Measurements from ENCODE around the gene PHACTR3. TPM values are rescaled to one million over a fixed set of nuclear protein-coding genes. Genes with fewer than 3 reads are reported as not detected.

PHACTR3 gene
- total RNA-seq, 2 donors from 2014 or later = 0.13 TPM; not detected in 1

DNA sequence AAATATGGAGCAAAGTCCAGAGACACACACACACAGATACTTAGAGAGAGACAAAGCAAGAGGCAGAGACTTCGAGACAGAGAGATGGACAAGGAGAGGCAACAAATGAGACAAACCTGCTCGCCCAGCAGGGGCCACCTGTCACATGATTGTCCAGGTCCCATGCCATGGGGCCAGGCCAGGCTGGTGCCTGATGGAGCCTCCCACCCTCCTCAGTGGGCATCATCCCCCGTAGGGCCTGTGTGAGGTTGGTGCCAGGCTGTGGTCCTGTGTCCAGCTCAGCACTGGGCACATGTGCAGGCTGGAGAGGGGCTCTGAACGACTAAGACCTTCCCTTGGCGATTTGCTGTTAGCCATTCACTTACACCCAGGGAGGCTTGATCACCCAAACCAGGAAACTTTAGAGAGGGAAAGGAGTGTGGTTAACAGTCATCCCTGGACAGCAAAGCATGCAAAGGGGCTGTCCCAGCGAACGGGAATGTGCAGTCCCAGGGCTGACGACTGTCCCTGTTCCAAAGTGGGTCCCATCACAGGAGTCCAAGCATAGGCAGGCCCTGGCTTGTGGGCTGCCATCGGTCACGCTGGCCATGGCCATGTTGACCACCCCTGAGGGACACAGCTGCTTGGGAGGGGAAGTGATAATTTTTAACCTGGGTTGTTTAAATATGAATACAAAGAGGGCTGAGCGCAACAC, 38.4 kb upstream of the PHACTR3 start:
- no peak for DNase-seq

DNA sequence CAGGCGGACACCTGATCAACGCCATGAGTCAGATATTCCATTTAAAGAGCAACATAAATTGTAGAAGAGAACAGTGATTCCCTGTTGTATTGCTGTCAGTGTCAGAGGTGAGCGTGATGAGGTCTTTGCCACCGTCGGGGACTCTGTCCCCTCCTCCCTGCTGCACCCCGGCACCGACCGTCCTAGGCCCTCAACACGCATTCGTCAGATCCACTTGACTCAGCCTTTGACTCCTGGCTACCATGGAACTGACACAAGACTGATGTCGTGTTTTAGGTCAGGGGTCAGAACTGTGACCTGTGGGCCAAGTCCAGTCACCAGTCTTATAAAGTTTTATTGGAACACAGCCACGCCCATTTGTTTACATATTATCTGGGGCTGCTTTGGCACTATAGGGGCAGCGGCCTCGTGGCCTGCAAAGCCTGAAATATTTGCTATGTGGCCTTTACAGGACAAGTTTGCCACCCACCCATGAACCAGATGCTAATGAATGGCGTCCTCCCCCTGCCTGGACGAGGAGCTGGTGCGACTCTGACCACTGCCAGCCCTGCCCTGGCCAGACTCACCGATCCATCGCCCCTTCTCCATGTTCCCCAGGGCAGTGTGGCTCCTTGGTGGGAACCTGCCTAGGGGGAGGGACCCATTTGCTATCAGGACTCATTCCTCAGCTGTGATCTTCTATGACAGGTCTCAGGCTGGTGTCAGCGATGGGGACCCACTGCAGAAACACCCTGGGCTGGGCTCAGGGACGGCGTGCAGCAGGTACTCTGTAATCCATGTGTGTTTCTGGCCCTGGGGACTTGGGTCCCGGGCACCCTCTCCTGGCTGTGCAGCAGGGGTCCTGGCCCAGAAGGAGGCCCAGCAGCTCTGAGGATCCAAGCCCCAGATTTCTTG, 37.5 kb upstream of the PHACTR3 start:
- H3K4me3 Mint-ChIP-seq = no peak overlapping the region
- peaks cover 36% of the 10 kb centered on the region for H3K27me3 Mint-ChIP-seq (ENCODE audit: insufficient read depth)
- H3K36me3 Mint-ChIP-seq (ENCODE audit: low read depth) = no peaks in the 10 kb centered on the region
- peaks cover 5% of the 10 kb centered on the region for H3K4me1 Mint-ChIP-seq
- TF ChIP-seq, protein P1, sequence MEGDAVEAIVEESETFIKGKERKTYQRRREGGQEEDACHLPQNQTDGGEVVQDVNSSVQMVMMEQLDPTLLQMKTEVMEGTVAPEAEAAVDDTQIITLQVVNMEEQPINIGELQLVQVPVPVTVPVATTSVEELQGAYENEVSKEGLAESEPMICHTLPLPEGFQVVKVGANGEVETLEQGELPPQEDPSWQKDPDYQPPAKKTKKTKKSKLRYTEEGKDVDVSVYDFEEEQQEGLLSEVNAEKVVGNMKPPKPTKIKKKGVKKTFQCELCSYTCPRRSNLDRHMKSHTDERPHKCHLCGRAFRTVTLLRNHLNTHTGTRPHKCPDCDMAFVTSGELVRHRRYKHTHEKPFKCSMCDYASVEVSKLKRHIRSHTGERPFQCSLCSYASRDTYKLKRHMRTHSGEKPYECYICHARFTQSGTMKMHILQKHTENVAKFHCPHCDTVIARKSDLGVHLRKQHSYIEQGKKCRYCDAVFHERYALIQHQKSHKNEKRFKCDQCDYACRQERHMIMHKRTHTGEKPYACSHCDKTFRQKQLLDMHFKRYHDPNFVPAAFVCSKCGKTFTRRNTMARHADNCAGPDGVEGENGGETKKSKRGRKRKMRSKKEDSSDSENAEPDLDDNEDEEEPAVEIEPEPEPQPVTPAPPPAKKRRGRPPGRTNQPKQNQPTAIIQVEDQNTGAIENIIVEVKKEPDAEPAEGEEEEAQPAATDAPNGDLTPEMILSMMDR (conservative IDR thresholded peaks at IDR 0.05) = no peak
- Histone ChIP-seq H3K9me3 (ENCODE audit: control insufficient read depth, low read length) (peaks cover 13% of the 10 kb centered on the region), H3K4me3 (ENCODE audit: low read length) (no peak overlapping the region), H3K36me3 (ENCODE audit: control insufficient read depth, insufficient read depth, low read length) (no peaks in the 10 kb centered on the region), H3K9ac (ENCODE audit: extremely low read depth, low read length, poor library complexity, severe bottlenecking) (no peak overlapping the region), H3K27ac (ENCODE audit: low read depth, low read length) (no peak overlapping the region), H3K27me3 (ENCODE audit: control insufficient read depth, insufficient read depth, low read length, poor library complexity, severe bottlenecking) (peaks cover 23% of the 10 kb centered on the region), H3K4me1 (ENCODE audit: control insufficient read depth, insufficient read depth, low read length) (no peaks in the 10 kb centered on the region)
- no peak for DNase-seq
- WGBS, 2 experiments (ENCODE audit: insufficient coverage in 1 of 2, insufficient read length in 1 of 2) = 88 to 89% methylated on average over 16 to 23 of the region's 23 CpGs
- no peaks in the 10 kb centered on the region for H3K9me3 Mint-ChIP-seq
- no peak overlapping the region for H3K27ac Mint-ChIP-seq

More for the DNA sequence above, 38.4 kb upstream of the PHACTR3 start:
- H3K4me1 Mint-ChIP-seq = peaks cover 5% of the 10 kb centered on the region
- TF ChIP-seq, protein P1 (conservative IDR thresholded peaks at IDR 0.05) = no peak
- no peak overlapping the region for H3K4me3 ChIP-seq (ENCODE audit: low read length)
- H3K4me3 Mint-ChIP-seq = no peak overlapping the region
- no peaks in the 10 kb centered on the region for H3K36me3 ChIP-seq (ENCODE audit: control insufficient read depth, insufficient read depth, low read length)
- H3K4me1 ChIP-seq (ENCODE audit: control insufficient read depth, insufficient read depth, low read length) = no peaks in the 10 kb centered on the region
- no peaks in the 10 kb centered on the region for H3K36me3 Mint-ChIP-seq (ENCODE audit: low read depth)
- no peaks in the 10 kb centered on the region for H3K9me3 Mint-ChIP-seq
- 77 to 81% methylated on average over 6 to 11 of the region's 11 CpGs for WGBS, 2 experiments (ENCODE audit: insufficient coverage in 1 of 2, insufficient read length in 1 of 2)
- no peak overlapping the region for H3K27ac ChIP-seq (ENCODE audit: low read depth, low read length)
- H3K27me3 Mint-ChIP-seq (ENCODE audit: insufficient read depth) = peaks cover 29% of the 10 kb centered on the region
- no peak overlapping the region for H3K9ac ChIP-seq (ENCODE audit: extremely low read depth, low read length, poor library complexity, severe bottlenecking)
- H3K27ac Mint-ChIP-seq = no peak overlapping the region
- H3K27me3 ChIP-seq (ENCODE audit: control insufficient read depth, insufficient read depth, low read length, poor library complexity, severe bottlenecking) = peaks cover 20% of the 10 kb centered on the region
- H3K9me3 ChIP-seq (ENCODE audit: control insufficient read depth, low read length) = peaks cover 13% of the 10 kb centered on the region

DNA sequence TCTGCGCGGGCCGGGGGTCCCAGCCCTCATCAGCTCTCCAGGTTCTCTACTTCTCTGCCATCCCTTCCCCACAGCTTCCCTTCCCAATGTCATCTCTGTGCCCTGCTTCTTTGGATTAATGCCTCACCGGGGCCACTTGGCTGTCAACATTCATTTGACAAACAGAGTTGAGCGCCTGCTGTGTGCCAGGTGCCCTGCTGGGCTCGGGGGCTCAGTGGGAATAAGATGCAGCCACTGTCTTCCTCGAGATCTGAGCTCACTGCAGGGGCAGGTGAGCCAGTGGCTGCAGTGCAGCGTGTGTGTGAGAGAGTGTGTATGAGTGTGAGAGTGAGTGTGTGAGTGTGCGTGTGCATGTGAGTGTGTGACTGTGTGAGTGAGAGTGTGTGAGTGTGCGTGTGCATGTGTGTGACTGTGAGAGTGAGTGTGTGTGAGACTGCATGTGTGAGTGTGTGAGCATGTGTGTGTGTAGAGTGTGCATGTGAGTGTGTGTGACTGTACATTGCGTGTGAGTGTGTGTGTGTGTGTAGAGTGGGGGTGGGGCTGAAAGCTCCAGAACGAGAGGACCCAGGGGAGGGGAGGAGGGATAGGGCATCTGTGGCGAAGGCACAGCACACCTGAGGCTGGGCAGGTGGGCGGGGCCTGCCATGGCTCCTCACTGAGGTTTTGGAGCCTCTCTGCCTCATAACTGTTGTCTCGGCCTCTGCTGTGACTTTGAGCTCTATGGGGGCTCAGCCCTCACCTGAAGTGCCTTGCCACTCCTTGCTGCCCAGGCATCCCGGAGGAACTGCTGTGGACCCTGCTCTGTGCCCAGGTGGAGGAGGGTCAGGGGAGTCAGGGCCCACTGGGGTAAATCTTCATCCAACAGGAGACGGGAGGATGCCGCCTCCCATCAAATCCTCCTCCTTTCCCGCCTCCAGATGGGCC, 36.5 kb upstream of the PHACTR3 start:
- H3K9me3 Mint-ChIP-seq = no peaks in the 10 kb centered on the region
- Histone ChIP-seq H3K4me1 (ENCODE audit: control insufficient read depth, insufficient read depth, low read length) (no peaks in the 10 kb centered on the region), H3K4me3 (ENCODE audit: low read length) (no peak overlapping the region), H3K27me3 (ENCODE audit: control insufficient read depth, insufficient read depth, low read length, poor library complexity, severe bottlenecking) (peaks cover 32% of the 10 kb centered on the region), H3K9me3 (ENCODE audit: control insufficient read depth, low read length) (peaks cover 13% of the 10 kb centered on the region), H3K9ac (ENCODE audit: extremely low read depth, low read length, poor library complexity, severe bottlenecking) (no peak overlapping the region), H3K27ac (ENCODE audit: low read depth, low read length) (no peak overlapping the region), H3K36me3 (ENCODE audit: control insufficient read depth, insufficient read depth, low read length) (no peaks in the 10 kb centered on the region)
- no peaks in the 10 kb centered on the region for H3K36me3 Mint-ChIP-seq (ENCODE audit: low read depth)
- no peak overlapping the region for H3K4me3 Mint-ChIP-seq
- DNase-seq = no peak
- peaks cover 8% of the 10 kb centered on the region for H3K4me1 Mint-ChIP-seq
- peaks cover 41% of the 10 kb centered on the region for H3K27me3 Mint-ChIP-seq (ENCODE audit: insufficient read depth)
- no peak overlapping the region for H3K27ac Mint-ChIP-seq
- 80 to 89% methylated on average over 10 to 19 of the region's 19 CpGs for WGBS, 2 experiments (ENCODE audit: insufficient coverage in 1 of 2, insufficient read length in 1 of 2)
- TF ChIP-seq, protein P1 (conservative IDR thresholded peaks at IDR 0.05) = no peak
